Measurements from ENCODE around the gene ITGB3. TPM values are rescaled to one million over a fixed set of nuclear protein-coding genes. Genes with fewer than 3 reads are reported as not detected.

ITGB3 gene
- total and polyA plus RNA-seq, 2 of the 4 experiments (the other 2 are of a cell fraction), result 9.8 to 17.6 TPM

DNA sequence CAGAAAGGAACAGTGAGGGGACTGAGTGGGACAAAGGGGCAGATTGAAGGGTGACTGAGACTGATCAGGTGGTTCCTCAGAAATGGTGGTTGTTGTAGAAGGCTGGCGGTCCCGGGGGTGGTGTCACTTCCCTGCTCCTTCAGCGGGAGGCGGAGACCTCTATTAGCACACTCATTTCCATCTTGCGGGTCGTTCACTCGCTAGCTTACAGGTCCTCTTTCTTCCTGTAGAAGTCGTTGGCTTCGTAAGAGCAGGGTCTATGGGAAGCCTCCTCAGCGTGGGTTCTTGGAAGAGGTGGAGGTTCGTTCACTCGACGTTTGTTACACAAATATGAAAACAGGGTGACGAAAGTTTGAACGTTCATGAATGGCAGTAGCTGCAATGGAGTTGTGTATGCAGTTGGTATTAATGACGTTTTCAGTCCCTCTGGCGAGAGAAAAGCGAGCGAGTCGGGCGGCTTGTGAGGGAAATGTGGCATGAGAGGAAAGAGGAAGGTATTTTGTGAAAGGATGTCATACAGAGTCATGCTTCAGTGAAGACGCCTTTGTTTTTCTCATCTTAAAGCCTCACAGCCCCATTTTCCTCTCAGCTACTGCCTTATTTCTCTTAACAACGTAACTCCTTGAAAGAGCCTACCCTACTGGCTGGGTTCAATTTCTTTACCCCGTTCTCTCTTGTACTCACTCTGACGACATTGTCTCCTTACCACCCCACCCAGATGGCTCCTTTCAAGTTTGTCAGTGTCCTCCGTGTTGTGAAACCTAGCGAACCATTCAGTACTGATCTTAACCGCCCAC is 70.8 kb downstream of the ITGB3 start:
- peaks cover 0 to 13% of the 10 kb centered on the region in 2 experiments; a peak in 2 of 4 replicates for H3K79me1 ChIP-seq (ENCODE audit: low read depth in 1 of 2, low read length in 2 of 2)
- BruUV-seq (replicated peaks), result no TSS peak
- H3K9ac ChIP-seq (ENCODE audit: low read depth, low read length), result peak overlapping the region; percentile 76
- peak overlapping the region; percentile 98 for H3K23ac ChIP-seq (ENCODE audit: low read depth, low read length)
- intact Hi-C loops (cut with micrococcal nuclease), result loop anchor here (2.0 to 5.0 kb wide), 2 partner anchors 163 to 290 kb away; no protein-coding TSS in a partner anchor
- H4K20me1 ChIP-seq (ENCODE audit: insufficient read depth, low read length), result no peaks in the 10 kb centered on the region
- H3K27me3 ChIP-seq (ENCODE audit: control insufficient read depth, insufficient read depth, low read length), result no peaks in the 10 kb centered on the region
- peak overlapping the region; percentile 67; the same call in 2 of the 3 replicates for H2BK15ac ChIP-seq (ENCODE audit: low read depth, low read length)
- WGBS, 2 experiments (ENCODE audit: extremely low coverage in 2 of 2, insufficient read length in 1 of 2), result 31% methylated on average over 7 of the region's 28 CpGs; no CpG with 5 or more reads in 1 of the 2 experiments
- peak overlapping the region; percentile 82 for H3K27ac ChIP-seq (ENCODE audit: insufficient read depth, low read length)
- peak overlapping the region; percentile 94 for H3K4ac ChIP-seq (ENCODE audit: low read depth, low read length)
- peak overlapping the region; percentile 93 for H3K4me2 ChIP-seq (ENCODE audit: low read depth, low read length)
- 0 out of 2 replicates have a peak, but pooled peaks cover 2% of the 10 kb centered on the region for H3K9me1 ChIP-seq (ENCODE audit: insufficient read depth, low read length)
- peak overlapping the region; percentile 98 for H2AFZ ChIP-seq (replicated peaks; ENCODE audit: low read length, poor library complexity)
- no peaks in the 10 kb centered on the region for H3K36me3 ChIP-seq (ENCODE audit: control insufficient read depth, insufficient read depth, low read length)
- H4K91ac ChIP-seq (ENCODE audit: insufficient read depth, low read depth, low read length), result peak overlapping the region; percentile 78
- ChIA-PET POLR2A (ENCODE audit: unreplicated experiment) (interaction anchor here (1.1 kb wide), 1 partner anchor 14 kb away, joined by 3 read pairs; no protein-coding TSS in a partner anchor), CTCF (no interaction called here)
- no peaks in the 10 kb centered on the region for H3K4me1 ChIP-seq (ENCODE audit: control insufficient read depth, insufficient read depth, low read length)
- peak overlapping the region; percentile 96 for H3K14ac ChIP-seq (replicated peaks; ENCODE audit: low read depth, low read length)
- peak overlapping the region; percentile 87 for H2AK9ac ChIP-seq (replicated peaks; ENCODE audit: low read depth, low read length, poor library complexity)
- H4K8ac ChIP-seq (ENCODE audit: low read depth in 2 of 2, low read length in 2 of 2), result peak overlapping the region; percentile 74 to 93
- DNase-seq (peak; percentile 48), ATAC-seq (ENCODE audit: low read depth) (peak; percentile 33)
- peak overlapping the region; percentile 3 for H2BK20ac ChIP-seq (ENCODE audit: low read depth, low read length)
- peak overlapping the region; percentile 74 for H2AK5ac ChIP-seq (ENCODE audit: low read depth, low read length)
- peak overlapping the region; percentile 88 for H3K18ac ChIP-seq (ENCODE audit: low read depth, low read length)
- no peaks in the 10 kb centered on the region for H3K9me3 ChIP-seq (ENCODE audit: control insufficient read depth, insufficient read depth, low read length)
- H2BK5ac ChIP-seq (ENCODE audit: low read depth, low read length, poor library complexity, severe bottlenecking), result peak overlapping the region; percentile 76
- dilution Hi-C loops (cut with HindIII; ENCODE audit: low sequenced_read_pairs, unreplicated experiment), result no loop called here
- H3K4me3 ChIP-seq (ENCODE audit: insufficient read depth, low read depth, low read length), result peak overlapping the region; percentile 91
- H2BK120ac ChIP-seq (ENCODE audit: low read depth, low read length), result peak overlapping the region; percentile 80
- H4K5ac ChIP-seq (ENCODE audit: low read depth, low read length), result peak overlapping the region; percentile 91
- in situ Hi-C loops (cut with MboI; ENCODE audit: low sequenced_read_pairs), result no loop called here
- H3K56ac ChIP-seq (ENCODE audit: extremely low read depth, insufficient read depth, low read length), result peak overlapping the region; percentile 57
- no peak for TF ChIP-seq RFX5 (IDR thresholded peaks at IDR 0.05; ENCODE audit: low read depth, low read length)
- no peak for TF ChIP-seq FOS (IDR thresholded peaks at IDR 0.05; ENCODE audit: low read depth, low read length)
- no peak for TF ChIP-seq MAZ (IDR thresholded peaks at IDR 0.05; ENCODE audit: borderline replicate concordance, low read depth, low read length)
- TF ChIP-seq, protein P1, sequence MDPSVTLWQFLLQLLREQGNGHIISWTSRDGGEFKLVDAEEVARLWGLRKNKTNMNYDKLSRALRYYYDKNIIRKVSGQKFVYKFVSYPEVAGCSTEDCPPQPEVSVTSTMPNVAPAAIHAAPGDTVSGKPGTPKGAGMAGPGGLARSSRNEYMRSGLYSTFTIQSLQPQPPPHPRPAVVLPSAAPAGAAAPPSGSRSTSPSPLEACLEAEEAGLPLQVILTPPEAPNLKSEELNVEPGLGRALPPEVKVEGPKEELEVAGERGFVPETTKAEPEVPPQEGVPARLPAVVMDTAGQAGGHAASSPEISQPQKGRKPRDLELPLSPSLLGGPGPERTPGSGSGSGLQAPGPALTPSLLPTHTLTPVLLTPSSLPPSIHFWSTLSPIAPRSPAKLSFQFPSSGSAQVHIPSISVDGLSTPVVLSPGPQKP (IDR thresholded peaks at IDR 0.05; ENCODE audit: borderline replicate concordance, low read depth, low read length), result no peak
- TF ChIP-seq, protein P2, sequence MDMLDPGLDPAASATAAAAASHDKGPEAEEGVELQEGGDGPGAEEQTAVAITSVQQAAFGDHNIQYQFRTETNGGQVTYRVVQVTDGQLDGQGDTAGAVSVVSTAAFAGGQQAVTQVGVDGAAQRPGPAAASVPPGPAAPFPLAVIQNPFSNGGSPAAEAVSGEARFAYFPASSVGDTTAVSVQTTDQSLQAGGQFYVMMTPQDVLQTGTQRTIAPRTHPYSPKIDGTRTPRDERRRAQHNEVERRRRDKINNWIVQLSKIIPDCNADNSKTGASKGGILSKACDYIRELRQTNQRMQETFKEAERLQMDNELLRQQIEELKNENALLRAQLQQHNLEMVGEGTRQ (IDR thresholded peaks at IDR 0.05; ENCODE audit: low read depth, low read length), result no peak
- no peak for TF ChIP-seq RAD21 (IDR thresholded peaks at IDR 0.05; ENCODE audit: low read length)
- TF ChIP-seq RCOR1 (IDR thresholded peaks at IDR 0.05; ENCODE audit: insufficient replicate concordance, low read length), result no peak
- TF ChIP-seq, protein P3, sequence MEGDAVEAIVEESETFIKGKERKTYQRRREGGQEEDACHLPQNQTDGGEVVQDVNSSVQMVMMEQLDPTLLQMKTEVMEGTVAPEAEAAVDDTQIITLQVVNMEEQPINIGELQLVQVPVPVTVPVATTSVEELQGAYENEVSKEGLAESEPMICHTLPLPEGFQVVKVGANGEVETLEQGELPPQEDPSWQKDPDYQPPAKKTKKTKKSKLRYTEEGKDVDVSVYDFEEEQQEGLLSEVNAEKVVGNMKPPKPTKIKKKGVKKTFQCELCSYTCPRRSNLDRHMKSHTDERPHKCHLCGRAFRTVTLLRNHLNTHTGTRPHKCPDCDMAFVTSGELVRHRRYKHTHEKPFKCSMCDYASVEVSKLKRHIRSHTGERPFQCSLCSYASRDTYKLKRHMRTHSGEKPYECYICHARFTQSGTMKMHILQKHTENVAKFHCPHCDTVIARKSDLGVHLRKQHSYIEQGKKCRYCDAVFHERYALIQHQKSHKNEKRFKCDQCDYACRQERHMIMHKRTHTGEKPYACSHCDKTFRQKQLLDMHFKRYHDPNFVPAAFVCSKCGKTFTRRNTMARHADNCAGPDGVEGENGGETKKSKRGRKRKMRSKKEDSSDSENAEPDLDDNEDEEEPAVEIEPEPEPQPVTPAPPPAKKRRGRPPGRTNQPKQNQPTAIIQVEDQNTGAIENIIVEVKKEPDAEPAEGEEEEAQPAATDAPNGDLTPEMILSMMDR (conservative IDR thresholded peaks at IDR 0.05; ENCODE audit: low read depth, low read length), result no peak
- TF ChIP-seq MAFK (IDR thresholded peaks at IDR 0.05; ENCODE audit: low read depth, low read length), result no peak
- no peak for TF ChIP-seq NFE2L2 (IDR thresholded peaks at IDR 0.05; ENCODE audit: low read depth, low read length)
- TF ChIP-seq BHLHE40 (IDR thresholded peaks at IDR 0.05; ENCODE audit: low read depth, low read length), result no peak
- TF ChIP-seq CHD1 (IDR thresholded peaks at IDR 0.05; ENCODE audit: low read depth, low read length), result no peak
- no peak for TF ChIP-seq POLR2A (IDR thresholded peaks at IDR 0.05; ENCODE audit: low read depth, low read length)
- TF ChIP-seq SMC3 (IDR thresholded peaks at IDR 0.05; ENCODE audit: low read depth, low read length), result no peak
